Natural killer cell (primary cell): Measurements from ENCODE around the gene SRM. TPM values are rescaled to one million over a fixed set of nuclear protein-coding genes. Genes with fewer than 3 reads are reported as not detected.

Experiments used
- ATAC-seq, 3 donors: fragments of 150-1000 bp in 2 of 3; fragments of 200-7000 bp in 1 of 3; cut with Tn5 transposase; 1 replicate in 1 of 3; 2 replicates in 2 of 3; pipeline ENCODE4 v1.10.0; 2021; ENCODE audit warnings: mild to moderate bottlenecking in 2 of 3, moderate library complexity in 2 of 3
- DNase-seq, 2 donors: peaks; one replicate each; pipeline versions ENCODE4 v3.0.0 to v3.0.0-alpha.2; 2013 to 2021; ENCODE audit warnings: mixed read lengths in 1 of 2
- H3K27ac ChIP-seq: one replicate; pipeline ENCODE4 v1.5.1; 2013; ENCODE audit warnings: mild to moderate bottlenecking, low read length
- H3K27me3 ChIP-seq: one replicate; pipeline ENCODE4 v1.6.1; 2013; ENCODE audit warnings: low read length; ENCODE audit not compliant: control insufficient read depth, insufficient read depth
- H3K36me3 ChIP-seq: one replicate; pipeline ENCODE4 v1.6.1; 2013; ENCODE audit warnings: low read length; ENCODE audit not compliant: control insufficient read depth, insufficient read depth
- H3K4me1 ChIP-seq: one replicate; pipeline ENCODE4 v1.6.1; 2013; ENCODE audit warnings: low read length; ENCODE audit not compliant: control insufficient read depth, insufficient read depth
- H3K4me3 ChIP-seq: one replicate; pipeline ENCODE4 v1.5.1; 2013; ENCODE audit warnings: low read length
- H3K9me3 ChIP-seq: one replicate; pipeline ENCODE4 v1.6.1; 2013; ENCODE audit warnings: low read length; ENCODE audit not compliant: control insufficient read depth, insufficient read depth
- H3K27ac Mint-ChIP-seq, 2 donors: one replicate each; pipeline ENCODE4 v1.8.0; 2022; ENCODE audit warnings: mild to moderate bottlenecking in 2 of 2, mixed read lengths in 2 of 2, moderate library complexity in 1 of 2
- H3K27me3 Mint-ChIP-seq, 2 donors: one replicate each; pipeline ENCODE4 v1.8.0; 2022; ENCODE audit warnings: low read depth in 2 of 2, mixed read lengths in 2 of 2
- H3K36me3 Mint-ChIP-seq: one replicate; pipeline ENCODE4 v1.8.0; 2022; ENCODE audit warnings: mixed read lengths
- H3K4me1 Mint-ChIP-seq, 2 donors: one replicate each; pipeline ENCODE4 v1.8.0; 2022; ENCODE audit warnings: mixed read lengths in 2 of 2
- H3K4me3 Mint-ChIP-seq: one replicate; pipeline ENCODE4 v1.8.0; 2022; ENCODE audit warnings: mild to moderate bottlenecking, moderate library complexity, mixed read lengths
- H3K9me3 Mint-ChIP-seq, 2 donors: one replicate each; pipeline ENCODE4 v1.8.0; 2022; ENCODE audit warnings: mixed read lengths in 2 of 2
- CTCF ChIP-seq: fragments of 200-600 bp; IDR thresholded peaks from one replicate; pipeline ENCODE4 v1.8.0; 2022; ENCODE audit warnings: antibody characterized with exemption
- WGBS: methylation state at CpG from one replicate; pipeline ENCODE4 v1.1.7; 2013; ENCODE audit warnings: missing lambda C conversion rate; ENCODE audit not compliant: insufficient coverage; 5-methylcytosine and 5-hydroxymethylcytosine counted together
- intact Hi-C: fragments of 100-400 bp; cut with micrococcal nuclease; formaldehyde crosslinking; loops from one replicate; pipeline ENCODE4 v1.14.2; 2022
- total RNA-seq, 4 donors: library from RNA; stranded (reverse); fragments of 120-200 nt in 1 of 4; gene quantifications; one replicate each; pipeline versions ENCODE4 v1.2.3 to v1.2.4, GENCODE V29; 2013 to 2022

Gene SRM
- total RNA-seq, 3 donors from 2014 or later (not counting 1 experiment from before 2014, with no cell fraction given), result 23.9 to 30.9 (median 29.2) TPM

DNA sequence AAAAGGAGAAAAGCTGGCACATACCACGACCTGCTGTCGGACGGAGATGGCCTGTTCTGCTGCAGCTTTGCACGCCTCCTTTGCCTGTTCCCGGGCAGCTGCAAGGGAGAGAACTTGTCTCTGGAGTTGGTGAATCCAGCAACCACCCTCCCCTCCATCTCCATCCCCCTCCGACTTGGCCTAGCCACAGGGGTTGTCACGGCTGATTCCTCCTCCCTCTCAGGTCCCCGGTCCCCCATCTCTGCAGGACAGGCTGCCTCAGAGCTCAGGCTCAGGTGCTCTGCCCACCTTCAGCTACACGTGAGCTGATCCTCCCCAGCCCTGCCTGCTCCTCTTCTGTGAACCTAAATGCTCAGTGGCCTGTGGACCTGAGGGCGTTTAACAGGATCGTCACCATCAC lies 11.1 kb upstream of the SRM start:
- Mint-ChIP-seq H3K9me3 (no peaks in the 10 kb centered on the region), H3K4me1 (no peaks in the 10 kb centered on the region), H3K27ac (peak overlapping the region in 1 of 2 donors; percentile 11), H3K36me3 (peaks cover 23% of the 10 kb centered on the region), H3K27me3 (no peaks in the 10 kb centered on the region), H3K4me3 (no peak overlapping the region)
- TF ChIP-seq CTCF, result no peak
- intact Hi-C loops, result no loop called here
- ATAC-seq, result no peak
- Histone ChIP-seq H3K27me3 (no peaks in the 10 kb centered on the region), H3K4me3 (no peak overlapping the region), H3K9me3 (no peaks in the 10 kb centered on the region), H3K36me3 (peaks cover 84% of the 10 kb centered on the region), H3K4me1 (no peaks in the 10 kb centered on the region), H3K27ac (no peak overlapping the region)
- WGBS, result 97% methylated on average over 11 of the region's 11 CpGs
- DNase-seq, result no peak

- no peak for TF ChIP-seq CTCF
- no peak overlapping the region for H3K27ac Mint-ChIP-seq
- H3K4me3 Mint-ChIP-seq, result no peak overlapping the region
- peaks cover 1% of the 10 kb centered on the region for H3K4me1 ChIP-seq
- no peaks in the 10 kb centered on the region for H3K9me3 Mint-ChIP-seq
- H3K36me3 ChIP-seq, result peaks cover 80% of the 10 kb centered on the region
- DNase-seq (no peak), ATAC-seq (no peak)
- H3K4me1 Mint-ChIP-seq, result no peaks in the 10 kb centered on the region
- no peak overlapping the region for H3K4me3 ChIP-seq
- H3K27me3 ChIP-seq, result no peaks in the 10 kb centered on the region
- H3K36me3 Mint-ChIP-seq, result peaks cover 23% of the 10 kb centered on the region
- no peak overlapping the region for H3K27ac ChIP-seq
- 95% methylated on average over 17 of the region's 17 CpGs for WGBS
- intact Hi-C loops, result no loop called here
- no peaks in the 10 kb centered on the region for H3K27me3 Mint-ChIP-seq
- H3K9me3 ChIP-seq, result no peaks in the 10 kb centered on the region
Measured at GRCh38 chr1:11068600-11069473, 9.0 kb upstream of the SRM start.

DNA sequence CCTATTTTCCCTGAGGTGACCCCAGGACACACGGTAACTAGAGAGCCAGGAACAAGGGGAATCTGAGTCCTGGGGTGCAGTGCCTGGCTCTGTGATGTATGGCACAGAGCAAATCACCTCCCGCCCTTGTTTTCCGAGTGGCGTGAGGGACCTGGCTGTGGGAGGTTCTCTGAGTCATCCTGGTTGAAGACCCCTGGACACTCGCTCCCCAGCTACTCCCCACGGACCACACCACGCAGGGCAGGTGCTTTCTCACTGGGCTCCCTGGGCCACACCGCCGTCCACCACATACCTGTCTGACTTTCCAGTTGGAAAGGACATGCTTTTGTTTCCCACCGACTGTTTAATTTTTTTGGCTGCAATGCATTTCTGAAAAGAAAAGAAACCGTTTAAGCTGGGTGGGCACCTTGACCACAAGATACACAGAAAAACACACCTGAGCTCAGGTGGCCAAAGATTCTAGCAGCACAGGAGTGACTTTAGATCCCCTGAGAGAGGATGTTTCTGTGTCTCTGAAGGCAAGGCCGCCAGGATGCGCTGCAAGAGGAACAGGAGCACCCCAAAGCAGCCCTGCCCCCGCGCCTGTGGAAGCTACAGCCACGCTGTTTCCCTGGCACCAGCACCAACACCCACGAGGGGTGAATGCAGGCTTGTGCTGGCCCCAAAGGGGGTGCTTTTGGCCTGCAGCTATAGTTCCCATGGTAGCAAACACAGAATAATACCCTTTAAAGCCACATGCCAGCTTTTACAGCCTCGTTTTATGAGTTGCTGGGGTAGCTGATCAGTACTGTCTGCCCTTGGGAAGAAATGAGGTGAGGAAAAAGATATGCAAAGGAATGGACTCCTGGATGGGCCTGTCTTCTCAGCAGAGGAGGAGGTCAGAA lies 8.1 kb upstream of the SRM start:
- DNase-seq, result no peak
- TF ChIP-seq CTCF, result no peak
- no peaks in the 10 kb centered on the region for H3K27me3 Mint-ChIP-seq

More for the DNA sequence above, 8.1 kb upstream of the SRM start:
- no peaks in the 10 kb centered on the region for H3K27me3 ChIP-seq
- Mint-ChIP-seq H3K4me1 (peaks cover 6 to 7% of the 10 kb centered on the region in 2 donors), H3K9me3 (no peaks in the 10 kb centered on the region), H3K4me3 (no peak overlapping the region), H3K36me3 (peaks cover 23% of the 10 kb centered on the region), H3K27ac (no peak overlapping the region)
- 94% methylated on average over 18 of the region's 18 CpGs for WGBS
- H3K27ac ChIP-seq, result no peak overlapping the region
- intact Hi-C loops, result no loop called here
- peaks cover 76% of the 10 kb centered on the region for H3K36me3 ChIP-seq
- H3K4me1 ChIP-seq, result peaks cover 10% of the 10 kb centered on the region
- no peak overlapping the region for H3K4me3 ChIP-seq
- no peaks in the 10 kb centered on the region for H3K9me3 ChIP-seq
- ATAC-seq, result no peak
